ENCODE results near the gene FAM219A.
"Not testable (repeated sequence)": the region's sequence is repeated elsewhere in the genome, so short reads cannot be mapped to it uniquely, and the experiment has no call there.

Gene FAM219A

DNA sequence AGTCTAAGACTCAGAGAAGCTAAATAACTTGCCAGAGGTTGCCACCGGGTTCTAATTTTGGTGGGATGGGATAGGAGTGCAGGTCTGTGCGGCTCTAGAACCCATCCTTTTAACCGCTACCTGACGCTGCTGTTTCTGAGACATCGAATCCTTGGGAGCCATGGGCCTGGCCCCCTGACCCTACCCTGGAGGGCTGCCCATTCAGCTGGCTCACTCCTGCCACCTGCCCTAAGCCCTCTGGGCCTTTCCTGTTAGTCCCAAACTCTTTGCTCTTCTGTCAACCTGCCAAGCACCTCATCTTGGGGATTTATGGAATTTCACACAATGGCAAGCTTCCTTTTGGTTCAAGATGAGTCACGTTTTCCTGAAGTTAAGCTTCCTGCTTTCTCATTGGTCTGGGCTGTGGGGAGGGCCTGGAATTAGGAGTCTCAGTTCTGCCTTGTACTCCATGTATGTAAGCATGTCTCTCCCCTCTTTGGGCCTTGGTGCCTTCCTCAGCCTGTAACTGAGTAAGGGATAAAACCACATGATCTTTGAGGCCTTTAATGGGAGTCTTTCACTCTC is 37.9 kb upstream of the FAM219A start:
- no peak overlapping the region for H3K27ac Mint-ChIP-seq
- no peaks in the 10 kb centered on the region for H3K9me3 Mint-ChIP-seq
- no peaks in the 10 kb centered on the region for H3K36me3 Mint-ChIP-seq (ENCODE audit: low read depth)
- peaks cover 25% of the 10 kb centered on the region for H3K27me3 Mint-ChIP-seq
- no peak overlapping the region for H3K4me3 Mint-ChIP-seq
- DNase-seq, result no peak
- H3K4me1 Mint-ChIP-seq (ENCODE audit: low read depth), result peaks cover 14% of the 10 kb centered on the region

DNA sequence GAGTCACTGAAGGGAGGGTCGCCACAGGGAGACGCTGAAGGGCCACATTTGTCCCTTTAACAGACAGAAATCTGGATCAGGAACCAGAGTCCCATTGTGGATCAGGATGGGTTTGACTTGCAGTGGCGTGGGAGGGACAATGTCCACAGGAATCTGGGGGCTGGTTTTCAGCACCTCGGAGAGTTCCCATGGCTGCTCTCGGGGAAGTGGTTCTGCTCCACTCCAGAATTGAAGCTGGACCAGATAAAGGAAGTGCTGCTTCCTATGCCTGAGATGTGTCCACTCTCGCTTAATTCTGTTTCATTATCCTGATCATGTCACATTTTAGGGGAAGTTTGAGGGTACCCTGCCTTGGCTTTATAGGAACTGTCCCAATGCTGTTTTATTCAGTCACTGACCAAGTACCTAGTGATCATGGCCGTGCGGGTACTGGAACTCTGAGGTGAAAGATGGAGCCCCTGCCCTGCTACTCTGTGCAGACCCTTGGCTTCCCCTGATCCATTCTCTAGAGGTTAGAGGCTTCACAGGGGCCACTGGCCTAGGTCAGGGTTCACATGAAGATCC is 35.7 kb upstream of the FAM219A start:
- peaks cover 35% of the 10 kb centered on the region for H3K27me3 Mint-ChIP-seq

DNA sequence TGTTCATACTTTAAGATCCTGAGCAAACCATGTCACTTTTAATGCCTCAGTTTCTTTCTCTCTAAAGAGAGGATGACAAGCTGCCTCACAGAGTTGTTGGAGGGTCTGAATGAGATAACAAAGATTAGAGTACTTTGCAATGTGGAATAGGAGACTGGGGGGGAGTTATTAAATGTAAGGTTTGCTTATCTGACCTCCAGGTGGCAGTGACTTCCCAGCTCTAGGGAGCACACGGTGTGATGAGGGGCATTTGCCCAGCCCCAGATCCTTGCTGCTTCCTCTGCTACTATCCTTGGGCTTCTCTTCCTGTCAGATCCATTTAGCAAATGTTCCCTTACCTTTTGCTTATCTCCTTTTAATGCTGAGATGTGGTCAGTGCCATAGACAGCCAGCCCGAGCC is 33.7 kb upstream of the FAM219A start:
- Mint-ChIP-seq H3K27ac (no peak overlapping the region), H3K4me3 (no peak overlapping the region), H3K36me3 (ENCODE audit: low read depth) (no peaks in the 10 kb centered on the region), H3K4me1 (ENCODE audit: low read depth) (no peaks in the 10 kb centered on the region), H3K27me3 (peaks cover 50% of the 10 kb centered on the region), H3K9me3 (no peaks in the 10 kb centered on the region)
- no peak for DNase-seq

More for the DNA sequence above, 35.7 kb upstream of the FAM219A start:
- no peak for DNase-seq
- no peaks in the 10 kb centered on the region for H3K36me3 Mint-ChIP-seq (ENCODE audit: low read depth)
- no peaks in the 10 kb centered on the region for H3K4me1 Mint-ChIP-seq (ENCODE audit: low read depth)
- H3K9me3 Mint-ChIP-seq, result no peaks in the 10 kb centered on the region
- no peak overlapping the region for H3K4me3 Mint-ChIP-seq
- no peak overlapping the region for H3K27ac Mint-ChIP-seq

DNA sequence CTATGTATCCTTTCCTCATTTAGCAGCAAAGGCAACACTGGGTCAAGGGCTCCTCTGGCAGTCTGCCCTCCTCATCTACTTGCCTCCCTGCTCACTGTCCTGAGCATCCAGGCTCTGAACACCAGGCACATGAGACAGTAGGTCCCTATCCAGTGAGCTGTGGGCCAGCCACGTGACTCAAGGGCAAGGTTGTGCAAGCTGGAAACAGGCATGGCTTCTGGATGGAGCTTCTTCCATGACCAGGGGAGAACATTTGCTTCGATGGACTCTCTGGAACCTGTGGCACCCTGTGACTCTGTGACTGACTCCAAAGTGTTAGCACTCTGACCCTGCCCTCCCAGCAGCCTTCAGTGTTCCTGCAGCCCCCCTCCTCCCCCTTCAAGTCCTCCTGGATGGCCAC is 33.2 kb upstream of the FAM219A start:
- no peak overlapping the region for H3K27ac Mint-ChIP-seq
- peaks cover 51% of the 10 kb centered on the region for H3K27me3 Mint-ChIP-seq
- no peak overlapping the region for H3K4me3 Mint-ChIP-seq
- no peaks in the 10 kb centered on the region for H3K36me3 Mint-ChIP-seq (ENCODE audit: low read depth)
- no peaks in the 10 kb centered on the region for H3K4me1 Mint-ChIP-seq (ENCODE audit: low read depth)
- DNase-seq, result no peak
- no peaks in the 10 kb centered on the region for H3K9me3 Mint-ChIP-seq

DNA sequence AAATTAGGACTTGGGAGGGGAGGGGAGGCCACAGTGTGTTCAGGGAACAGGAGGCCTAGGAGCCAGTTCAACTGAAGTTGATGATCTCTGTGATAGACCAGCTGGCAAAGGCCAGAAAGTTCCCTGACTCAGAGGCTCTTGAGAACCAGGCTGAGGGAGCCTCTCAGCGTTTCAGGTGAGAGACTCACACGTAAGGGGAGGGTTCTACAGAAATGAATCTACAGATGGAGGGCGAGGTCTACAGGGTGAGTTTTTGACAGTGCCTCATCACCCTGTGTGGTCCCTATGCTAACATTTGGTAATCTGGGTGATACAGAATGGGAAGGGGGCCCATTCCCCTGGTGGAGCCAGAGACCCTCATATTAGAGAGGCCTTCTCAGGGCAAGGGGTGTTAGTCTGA is 32.4 kb upstream of the FAM219A start:
- Mint-ChIP-seq H3K36me3 (ENCODE audit: low read depth) (no peaks in the 10 kb centered on the region), H3K4me3 (no peak overlapping the region), H3K4me1 (ENCODE audit: low read depth) (no peaks in the 10 kb centered on the region), H3K27me3 (peaks cover 53% of the 10 kb centered on the region), H3K9me3 (no peaks in the 10 kb centered on the region), H3K27ac (no peak overlapping the region)
- DNase-seq, result no peak

DNA sequence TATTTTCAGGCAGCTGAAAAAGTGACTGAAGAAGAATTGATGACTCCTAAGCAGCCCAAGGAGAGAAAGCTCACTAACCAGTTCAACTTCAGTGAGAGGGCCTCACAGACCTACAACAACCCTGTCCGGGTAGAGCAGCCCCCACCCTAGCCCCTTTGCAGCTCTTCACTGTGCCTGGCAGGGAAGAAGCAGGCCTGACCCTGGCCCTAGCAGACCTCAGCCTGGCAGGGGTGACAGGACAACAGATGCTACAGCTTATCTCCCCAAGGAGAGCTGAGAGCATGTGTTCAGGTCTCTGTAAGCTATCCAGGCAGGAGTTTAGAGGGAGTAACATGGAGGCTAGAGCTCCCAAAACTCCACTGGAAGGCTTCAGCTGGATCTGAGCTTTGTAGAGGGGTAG is 32.0 kb upstream of the FAM219A start:
- no peak overlapping the region for H3K27ac Mint-ChIP-seq
- no peak for DNase-seq
- no peaks in the 10 kb centered on the region for H3K36me3 Mint-ChIP-seq (ENCODE audit: low read depth)

DNA sequence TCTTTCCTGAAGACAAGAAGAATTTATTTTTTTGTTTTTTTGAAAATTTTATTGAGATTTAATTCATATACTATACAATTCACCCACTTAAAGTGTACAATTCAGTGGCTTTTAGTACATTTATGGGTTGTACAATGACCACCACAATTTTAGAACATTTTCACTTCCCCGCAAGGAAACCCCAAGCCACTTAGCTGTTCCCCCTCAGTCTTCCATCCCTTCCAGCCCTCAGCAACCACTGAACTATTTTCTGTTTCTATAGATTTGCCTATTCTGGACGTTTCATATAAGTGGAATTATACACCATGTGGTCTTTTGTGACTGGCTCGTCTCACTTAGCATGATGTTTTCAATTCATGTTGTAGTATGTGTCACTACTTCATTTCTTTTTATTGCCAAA is 28.2 kb upstream of the FAM219A start:
- Mint-ChIP-seq H3K27ac (no peak overlapping the region), H3K9me3 (no peaks in the 10 kb centered on the region), H3K27me3 (peaks cover 38% of the 10 kb centered on the region), H3K4me1 (ENCODE audit: low read depth) (no peaks in the 10 kb centered on the region), H3K36me3 (ENCODE audit: low read depth) (no peaks in the 10 kb centered on the region), H3K4me3 (no peak overlapping the region)
- no peak for DNase-seq

More for the DNA sequence above, 32.0 kb upstream of the FAM219A start:
- Mint-ChIP-seq H3K27me3 (peaks cover 53% of the 10 kb centered on the region), H3K9me3 (no peaks in the 10 kb centered on the region), H3K4me1 (ENCODE audit: low read depth) (no peaks in the 10 kb centered on the region), H3K4me3 (no peak overlapping the region)

DNA sequence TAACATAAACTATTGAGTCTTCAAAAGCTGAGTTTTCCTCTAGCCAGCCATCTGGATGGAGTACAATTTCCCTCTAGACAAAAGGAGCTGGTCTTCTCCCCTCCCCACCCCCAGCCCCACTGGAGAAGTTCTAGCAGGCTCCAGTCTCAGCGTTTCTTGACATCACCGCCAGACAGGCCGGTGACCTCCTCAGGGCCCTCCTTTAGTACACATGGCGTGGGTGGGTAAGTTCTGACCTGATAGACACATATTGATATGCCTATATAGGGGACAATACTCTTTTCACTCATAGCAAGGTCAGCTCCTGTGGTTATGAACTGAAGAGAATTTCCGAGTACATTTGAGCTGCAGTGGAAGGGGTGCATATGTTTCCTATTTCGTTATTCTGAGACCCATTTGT is 27.5 kb upstream of the FAM219A start:
- no peak overlapping the region for H3K27ac Mint-ChIP-seq
- no peak overlapping the region for H3K4me3 Mint-ChIP-seq
- H3K9me3 Mint-ChIP-seq, result no peaks in the 10 kb centered on the region
- no peaks in the 10 kb centered on the region for H3K4me1 Mint-ChIP-seq (ENCODE audit: low read depth)
- H3K27me3 Mint-ChIP-seq, result peaks cover 31% of the 10 kb centered on the region
- H3K36me3 Mint-ChIP-seq (ENCODE audit: low read depth), result no peaks in the 10 kb centered on the region
- DNase-seq, result no peak

DNA sequence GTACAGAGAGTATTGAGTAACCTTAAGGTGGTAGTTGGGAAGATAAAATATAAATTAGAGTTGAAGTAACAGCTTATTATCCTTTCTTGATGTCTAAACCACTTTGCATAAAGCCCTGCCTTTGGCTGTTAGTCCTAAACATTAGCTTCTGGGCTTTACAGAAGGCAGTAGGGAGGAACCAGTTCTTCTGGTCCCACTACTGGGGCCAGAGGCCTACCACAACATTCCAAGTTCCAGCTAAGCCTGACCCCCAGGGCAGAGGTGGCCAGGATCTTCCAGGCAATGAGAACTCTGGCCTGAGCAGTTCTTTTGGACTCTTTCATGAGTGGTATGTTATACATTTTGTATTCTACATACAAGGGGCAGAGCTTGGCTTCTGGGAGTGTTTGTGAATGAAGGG is 26.3 kb upstream of the FAM219A start:
- Mint-ChIP-seq H3K27me3 (peaks cover 20% of the 10 kb centered on the region), H3K9me3 (no peaks in the 10 kb centered on the region), H3K4me3 (no peak overlapping the region), H3K4me1 (ENCODE audit: low read depth) (no peaks in the 10 kb centered on the region), H3K36me3 (ENCODE audit: low read depth) (no peaks in the 10 kb centered on the region), H3K27ac (no peak overlapping the region)
- DNase-seq, result no peak

DNA sequence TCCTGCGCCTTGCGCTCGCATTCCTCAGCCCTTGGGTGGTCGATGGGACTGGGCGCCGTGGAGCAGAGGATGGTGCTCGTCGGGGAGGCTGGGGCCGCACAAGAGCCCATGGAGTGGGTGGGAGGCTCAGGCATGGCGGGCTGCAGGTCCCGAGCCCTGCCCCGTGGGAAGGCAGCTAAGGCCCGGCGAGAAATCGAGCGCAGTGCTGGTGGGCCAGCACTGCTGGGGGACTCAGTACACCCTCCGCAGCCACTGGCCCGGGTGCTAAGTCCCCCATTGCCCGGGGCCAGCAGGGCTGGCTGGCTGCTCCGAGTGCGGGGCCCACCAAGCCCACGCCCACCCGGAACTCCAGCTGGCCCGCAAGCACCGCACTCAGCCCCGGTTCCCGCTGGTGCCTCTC is 24.4 kb upstream of the FAM219A start:
- H3K27ac Mint-ChIP-seq; H3K9me3 Mint-ChIP-seq; DNase-seq; H3K4me3 Mint-ChIP-seq; H3K36me3 Mint-ChIP-seq (ENCODE audit: low read depth); H3K4me1 Mint-ChIP-seq (ENCODE audit: low read depth): not testable (repeated sequence)
- peaks cover 10% of the 10 kb centered on the region for H3K27me3 Mint-ChIP-seq

DNA sequence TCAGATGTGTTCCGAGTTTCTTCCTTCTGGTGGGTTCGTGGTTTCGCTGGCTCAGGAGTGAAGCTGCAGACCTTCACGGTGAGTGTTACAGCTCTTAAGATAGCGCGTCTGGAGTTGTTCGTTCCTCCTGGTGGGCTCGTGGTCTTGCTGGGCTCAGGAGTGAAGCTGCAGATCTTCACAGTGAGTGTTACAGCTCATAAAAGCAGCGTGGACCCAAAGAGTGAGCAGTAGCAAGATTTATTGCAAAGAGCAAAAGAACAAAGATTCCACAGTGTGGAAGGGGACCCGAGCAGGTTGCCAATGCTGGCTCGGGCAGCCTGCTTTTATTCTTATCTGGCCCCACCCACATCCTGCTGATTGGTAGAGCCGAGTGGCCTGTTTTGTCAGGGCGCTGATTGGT is 23.2 kb upstream of the FAM219A start:
- H3K27me3 Mint-ChIP-seq; H3K36me3 Mint-ChIP-seq (ENCODE audit: low read depth); H3K9me3 Mint-ChIP-seq; H3K4me1 Mint-ChIP-seq (ENCODE audit: low read depth); H3K27ac Mint-ChIP-seq; H3K4me3 Mint-ChIP-seq; DNase-seq: not testable (repeated sequence)

DNA sequence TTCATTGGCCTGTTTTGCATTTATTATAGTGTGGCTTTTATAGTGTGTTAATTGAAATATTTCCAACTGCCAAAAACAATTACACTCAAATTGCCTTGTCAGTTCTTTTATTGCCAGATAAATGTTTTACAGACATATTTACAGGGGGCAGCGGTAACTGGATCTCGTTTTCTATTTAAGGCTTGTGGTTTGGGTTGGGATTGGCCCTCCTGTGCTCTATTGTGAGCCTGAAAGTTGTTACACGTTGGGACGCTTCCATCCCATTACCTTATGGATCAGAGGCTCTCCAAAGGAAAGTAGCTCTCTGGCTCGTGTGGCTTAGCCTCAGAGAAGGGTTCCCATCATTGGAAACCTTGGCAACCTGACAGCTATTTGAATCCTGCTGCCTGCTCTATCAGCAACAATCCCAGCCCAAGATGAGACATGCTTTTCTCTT is 21.1 kb upstream of the FAM219A start:
- no peak for DNase-seq
- Mint-ChIP-seq H3K27me3 (peaks cover 7% of the 10 kb centered on the region), H3K36me3 (ENCODE audit: low read depth) (no peaks in the 10 kb centered on the region), H3K4me1 (ENCODE audit: low read depth) (no peaks in the 10 kb centered on the region), H3K4me3 (no peak overlapping the region), H3K27ac (no peak overlapping the region), H3K9me3 (no peaks in the 10 kb centered on the region)

DNA sequence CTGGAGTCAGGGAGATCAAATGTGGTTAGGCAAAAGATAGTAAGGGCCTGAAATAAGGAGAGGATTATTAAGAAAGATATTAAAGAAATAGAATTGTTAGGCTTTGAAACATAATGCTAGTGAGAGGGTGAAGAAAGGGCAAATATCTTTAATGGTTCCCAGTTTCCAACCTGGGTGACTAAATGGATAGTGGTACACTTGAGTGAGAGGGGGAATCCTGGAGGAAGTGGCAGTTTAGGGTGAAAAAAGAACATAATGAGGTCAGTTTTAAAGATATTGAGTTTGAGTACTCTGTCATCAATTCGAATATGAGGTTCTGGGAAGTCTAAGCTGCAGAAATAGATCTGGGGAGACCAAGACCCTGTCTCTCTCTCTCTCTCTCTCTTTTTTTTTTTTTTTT is 19.2 kb upstream of the FAM219A start:
- Mint-ChIP-seq H3K4me3 (no peak overlapping the region), H3K27ac (no peak overlapping the region), H3K36me3 (ENCODE audit: low read depth) (no peaks in the 10 kb centered on the region), H3K4me1 (ENCODE audit: low read depth) (no peaks in the 10 kb centered on the region), H3K27me3 (peaks cover 7% of the 10 kb centered on the region), H3K9me3 (no peaks in the 10 kb centered on the region)
- no peak for DNase-seq

DNA sequence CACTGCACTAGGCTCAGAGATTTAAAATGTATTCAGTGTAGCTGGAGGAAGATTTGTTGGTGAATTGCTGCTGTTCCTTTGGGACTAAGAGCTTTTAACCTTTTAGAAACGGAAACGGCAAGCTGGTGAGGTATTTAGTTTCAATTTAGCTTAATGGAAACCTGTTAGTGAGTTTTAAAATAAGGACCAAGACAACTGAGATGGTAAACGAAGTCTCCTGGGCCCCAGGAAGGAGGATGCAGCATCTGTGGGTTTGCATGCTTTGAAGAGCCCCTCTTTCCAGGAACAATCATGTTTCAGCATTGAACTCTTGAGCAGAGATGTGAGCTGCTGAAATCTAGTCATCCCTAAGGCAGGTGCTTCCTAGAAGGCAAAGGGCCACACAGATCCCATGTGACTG is 16.7 kb upstream of the FAM219A start:
- H3K9me3 Mint-ChIP-seq, result no peaks in the 10 kb centered on the region
- H3K4me3 Mint-ChIP-seq, result no peak overlapping the region
- no peaks in the 10 kb centered on the region for H3K4me1 Mint-ChIP-seq (ENCODE audit: low read depth)
- H3K27me3 Mint-ChIP-seq, result peaks cover 7% of the 10 kb centered on the region
- H3K27ac Mint-ChIP-seq, result no peak overlapping the region
- H3K36me3 Mint-ChIP-seq (ENCODE audit: low read depth), result no peaks in the 10 kb centered on the region
- DNase-seq, result no peak

DNA sequence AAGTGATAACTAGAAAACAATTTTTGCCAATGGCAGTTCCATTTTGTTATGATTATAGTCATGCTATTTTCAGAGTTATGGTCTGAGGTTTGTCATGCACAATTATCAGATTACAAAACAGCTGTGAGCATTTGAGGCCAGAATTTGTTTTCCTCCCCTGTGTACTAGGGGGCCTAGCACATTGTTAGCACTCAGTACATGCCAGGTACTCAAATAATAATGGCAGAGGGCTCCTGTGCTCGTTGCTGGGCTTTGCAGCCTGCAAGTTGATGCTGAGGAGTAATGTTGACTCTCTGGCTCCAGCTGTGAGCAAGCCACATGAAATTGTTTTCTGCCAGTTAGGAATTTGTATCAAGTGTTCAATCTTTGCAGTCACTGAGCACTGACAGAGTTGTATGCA is 7.1 kb upstream of the FAM219A start:
- H3K36me3 Mint-ChIP-seq (ENCODE audit: low read depth), result no peaks in the 10 kb centered on the region
- H3K27me3 Mint-ChIP-seq, result peaks cover 2% of the 10 kb centered on the region
- no peak for DNase-seq
- H3K27ac Mint-ChIP-seq, result no peak overlapping the region
- H3K9me3 Mint-ChIP-seq, result no peaks in the 10 kb centered on the region
- peaks cover 5% of the 10 kb centered on the region for H3K4me1 Mint-ChIP-seq (ENCODE audit: low read depth)
- no peak overlapping the region for H3K4me3 Mint-ChIP-seq

DNA sequence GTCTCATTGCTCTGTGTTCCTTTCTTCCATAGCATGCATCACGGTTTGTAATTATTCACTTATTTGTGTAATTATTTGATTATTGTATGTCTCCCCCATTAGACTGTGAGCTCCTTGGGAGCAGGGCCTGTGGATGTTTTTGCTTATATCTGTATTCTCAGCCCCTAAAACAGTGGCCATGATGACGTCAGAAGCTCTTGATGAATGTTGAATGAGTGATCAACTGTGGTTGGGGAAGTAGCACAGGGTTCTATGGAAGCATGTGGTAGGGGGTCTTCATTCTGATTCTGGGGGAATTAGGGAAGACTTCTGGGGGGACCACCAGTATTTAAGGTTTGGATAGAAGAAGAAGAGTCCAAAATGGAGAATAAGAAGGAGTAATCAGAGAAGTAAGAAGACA is 6.2 kb upstream of the FAM219A start:
- H3K36me3 Mint-ChIP-seq (ENCODE audit: low read depth), result no peaks in the 10 kb centered on the region
- peaks cover 11% of the 10 kb centered on the region for H3K4me1 Mint-ChIP-seq (ENCODE audit: low read depth)
- no peak overlapping the region for H3K4me3 Mint-ChIP-seq
- H3K27ac Mint-ChIP-seq, result no peak overlapping the region
- H3K9me3 Mint-ChIP-seq, result no peaks in the 10 kb centered on the region
- H3K27me3 Mint-ChIP-seq, result peaks cover 7% of the 10 kb centered on the region
- no peak for DNase-seq
